NB4 (cell line): ENCODE measurements around the gene WDR35.

ENCODE experiments used
- DNase-seq: peaks from one replicate; pipeline ENCODE4 v3.0.0; 2010; ENCODE audit warnings: low read depth
- H3K4me3 ChIP-seq: one replicate; pipeline ENCODE4 v1.5.1; 2011; ENCODE audit warnings: mild to moderate bottlenecking, low read depth, low read length, moderate library complexity
- MYC ChIP-seq: IDR thresholded peaks from 2 replicates; pipeline ENCODE4 v1.6.1; 2011; ENCODE audit warnings: low read depth, low read length
- POLR2A ChIP-seq: IDR thresholded peaks from 2 replicates; pipeline ENCODE4 v1.6.1; 2011; ENCODE audit warnings: mild to moderate bottlenecking; ENCODE audit not compliant: insufficient read length; ENCODE audit errors: extremely low read depth
- TF ChIP-seq, protein P1 (sequence below): IDR thresholded peaks from one replicate; pipeline ENCODE4 v1.5.1; 2012; ENCODE audit warnings: low read depth, low read length
- TF ChIP-seq, protein P2 (sequence below): IDR thresholded peaks from 2 replicates; pipeline ENCODE4 v1.6.1; 2011; ENCODE audit warnings: low read depth, low read length

The WDR35 gene

DNA sequence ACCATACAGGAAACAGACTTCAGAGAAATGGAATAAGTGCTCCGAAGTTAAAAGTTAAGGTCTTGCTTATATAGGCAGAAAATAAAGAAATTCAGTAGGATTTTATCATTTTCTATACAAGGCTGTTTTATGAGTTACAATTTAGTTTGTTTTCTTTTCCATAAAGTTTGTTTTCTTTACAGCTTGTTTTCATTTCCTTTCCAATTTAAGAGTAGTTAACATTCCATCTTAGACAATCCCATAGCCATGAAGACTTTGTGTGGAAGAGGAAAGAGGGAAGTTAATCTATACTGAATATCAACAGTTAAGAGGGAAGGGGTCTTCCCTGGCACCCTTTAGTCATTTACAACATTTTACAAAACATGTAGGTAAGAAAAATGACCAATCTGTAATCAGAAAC, 114.6 kb downstream of the WDR35 start:
- no peak for DNase-seq
- no peak overlapping the region for H3K4me3 ChIP-seq
- TF ChIP-seq, protein P1, sequence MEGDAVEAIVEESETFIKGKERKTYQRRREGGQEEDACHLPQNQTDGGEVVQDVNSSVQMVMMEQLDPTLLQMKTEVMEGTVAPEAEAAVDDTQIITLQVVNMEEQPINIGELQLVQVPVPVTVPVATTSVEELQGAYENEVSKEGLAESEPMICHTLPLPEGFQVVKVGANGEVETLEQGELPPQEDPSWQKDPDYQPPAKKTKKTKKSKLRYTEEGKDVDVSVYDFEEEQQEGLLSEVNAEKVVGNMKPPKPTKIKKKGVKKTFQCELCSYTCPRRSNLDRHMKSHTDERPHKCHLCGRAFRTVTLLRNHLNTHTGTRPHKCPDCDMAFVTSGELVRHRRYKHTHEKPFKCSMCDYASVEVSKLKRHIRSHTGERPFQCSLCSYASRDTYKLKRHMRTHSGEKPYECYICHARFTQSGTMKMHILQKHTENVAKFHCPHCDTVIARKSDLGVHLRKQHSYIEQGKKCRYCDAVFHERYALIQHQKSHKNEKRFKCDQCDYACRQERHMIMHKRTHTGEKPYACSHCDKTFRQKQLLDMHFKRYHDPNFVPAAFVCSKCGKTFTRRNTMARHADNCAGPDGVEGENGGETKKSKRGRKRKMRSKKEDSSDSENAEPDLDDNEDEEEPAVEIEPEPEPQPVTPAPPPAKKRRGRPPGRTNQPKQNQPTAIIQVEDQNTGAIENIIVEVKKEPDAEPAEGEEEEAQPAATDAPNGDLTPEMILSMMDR: no peak
- no peak for TF ChIP-seq MYC
- TF ChIP-seq, protein P2, sequence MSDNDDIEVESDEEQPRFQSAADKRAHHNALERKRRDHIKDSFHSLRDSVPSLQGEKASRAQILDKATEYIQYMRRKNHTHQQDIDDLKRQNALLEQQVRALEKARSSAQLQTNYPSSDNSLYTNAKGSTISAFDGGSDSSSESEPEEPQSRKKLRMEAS: no peak
- TF ChIP-seq POLR2A: no peak

DNA sequence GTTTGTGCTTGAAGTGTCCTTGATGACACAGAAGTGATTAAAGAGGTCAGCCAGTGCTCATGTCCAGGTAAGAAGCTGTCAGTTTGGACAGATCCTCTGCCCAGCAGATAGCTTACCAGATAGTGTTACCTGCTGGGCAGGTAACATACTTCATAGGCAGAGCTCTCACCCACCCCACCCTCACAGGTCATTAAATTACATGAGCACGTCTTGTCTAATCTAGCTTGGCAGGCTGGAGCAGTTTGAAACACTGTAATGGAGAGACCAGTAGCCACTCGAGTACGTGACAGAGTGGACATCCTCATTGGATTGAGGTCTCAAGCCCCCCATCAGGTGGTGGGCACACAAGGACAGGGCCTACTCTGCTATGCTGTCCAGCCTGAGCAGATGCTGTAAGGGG, 115.2 kb downstream of the WDR35 start:
- TF ChIP-seq, protein P1: no peak
- TF ChIP-seq, protein P2: no peak
- TF ChIP-seq POLR2A: no peak
- no peak for TF ChIP-seq MYC
- H3K4me3 ChIP-seq: no peak overlapping the region
- no peak for DNase-seq

DNA sequence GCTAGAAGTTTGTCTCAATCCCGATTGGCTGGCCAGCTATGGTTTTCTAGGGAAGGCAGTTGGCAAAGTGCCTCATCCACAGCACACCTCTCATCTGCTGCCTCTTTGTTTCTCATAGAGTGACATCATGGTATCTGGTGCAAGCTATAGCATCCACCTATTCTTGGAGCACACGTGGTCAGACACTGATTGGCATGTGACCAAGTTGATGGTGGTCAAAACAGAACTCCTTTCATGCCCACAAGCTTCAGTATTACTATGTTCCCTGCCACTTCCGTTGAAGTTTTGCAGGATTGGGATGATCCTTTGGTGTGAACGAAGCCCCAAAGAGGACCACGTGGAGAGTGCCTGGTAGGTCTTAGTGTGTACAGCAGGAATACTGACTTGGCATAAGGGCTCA, 116.9 kb downstream of the WDR35 start:
- H3K4me3 ChIP-seq: no peak overlapping the region
- DNase-seq: no peak
- no peak for TF ChIP-seq POLR2A
- TF ChIP-seq MYC: no peak
- TF ChIP-seq, protein P1: no peak
- TF ChIP-seq, protein P2: no peak

DNA sequence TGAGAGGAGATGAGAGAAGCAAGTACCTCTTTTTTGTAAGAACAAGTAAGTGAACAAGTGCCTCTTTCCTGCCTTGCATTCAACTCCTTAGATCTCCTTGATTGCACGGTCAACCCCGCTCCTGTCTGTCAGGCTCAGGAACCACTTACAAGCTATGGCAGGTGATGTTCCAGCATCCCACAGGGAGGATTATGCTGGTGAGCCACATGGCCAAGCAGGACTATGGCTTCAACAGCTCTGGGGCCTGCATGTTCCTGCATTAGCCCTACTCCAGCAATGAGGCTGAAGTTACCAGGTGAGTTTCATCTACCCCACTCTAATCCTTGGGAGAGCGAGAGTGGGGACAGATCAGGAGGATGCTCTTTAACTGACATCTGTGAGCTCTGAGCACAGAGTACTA, 117.6 kb downstream of the WDR35 start:
- no peak overlapping the region for H3K4me3 ChIP-seq
- TF ChIP-seq, protein P2: no peak
- no peak for TF ChIP-seq POLR2A
- TF ChIP-seq, protein P1: no peak
- TF ChIP-seq MYC: no peak
- DNase-seq: no peak

DNA sequence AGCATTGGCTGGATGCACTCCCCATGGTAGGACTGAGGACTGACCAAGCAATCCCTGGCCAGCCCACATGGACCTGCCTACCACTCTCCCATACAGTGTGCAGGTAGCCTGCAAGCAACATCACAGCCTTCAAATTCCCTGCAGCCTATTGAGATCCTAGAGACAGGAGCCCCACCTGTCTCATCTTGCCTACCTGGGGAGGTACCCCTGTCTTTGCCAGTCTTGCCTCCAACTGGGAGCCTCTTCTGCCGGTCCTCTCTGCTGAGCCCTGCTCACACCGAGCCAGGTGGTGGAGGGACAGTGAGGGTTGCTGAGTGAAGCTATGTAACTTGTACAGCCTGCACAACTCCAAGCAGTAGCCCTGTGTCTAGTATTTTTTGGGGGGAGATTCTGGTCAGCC, 118.1 kb downstream of the WDR35 start:
- TF ChIP-seq, protein P2: no peak
- TF ChIP-seq MYC: no peak
- TF ChIP-seq POLR2A: no peak
- TF ChIP-seq, protein P1: no peak

DNA sequence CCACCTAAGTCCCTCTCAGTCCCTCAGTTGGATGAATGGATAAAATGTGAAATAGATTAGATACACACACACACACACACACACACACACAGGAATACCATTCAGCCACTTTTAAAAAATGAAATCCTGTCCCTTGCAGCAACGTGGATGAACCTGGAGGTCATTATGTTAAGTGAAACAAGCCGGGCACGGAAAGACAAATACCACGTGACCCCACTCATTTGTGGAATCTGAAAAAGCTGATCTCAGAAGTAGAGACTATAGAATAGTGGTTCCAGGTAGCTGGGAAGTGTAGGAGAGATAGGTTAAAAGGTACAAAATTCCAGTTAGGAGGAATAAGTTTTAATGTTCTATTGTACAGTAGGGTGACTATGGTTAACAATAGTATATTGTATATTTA, 119.1 kb downstream of the WDR35 start:
- no peak for DNase-seq
- TF ChIP-seq, protein P2: no peak
- TF ChIP-seq POLR2A: no peak
- TF ChIP-seq MYC: no peak
- TF ChIP-seq, protein P1: no peak
- no peak overlapping the region for H3K4me3 ChIP-seq

More for the DNA sequence above, 118.1 kb downstream of the WDR35 start:
- no peak for DNase-seq
- no peak overlapping the region for H3K4me3 ChIP-seq
